Measurements from ENCODE around the gene AARSD1.

DNA sequence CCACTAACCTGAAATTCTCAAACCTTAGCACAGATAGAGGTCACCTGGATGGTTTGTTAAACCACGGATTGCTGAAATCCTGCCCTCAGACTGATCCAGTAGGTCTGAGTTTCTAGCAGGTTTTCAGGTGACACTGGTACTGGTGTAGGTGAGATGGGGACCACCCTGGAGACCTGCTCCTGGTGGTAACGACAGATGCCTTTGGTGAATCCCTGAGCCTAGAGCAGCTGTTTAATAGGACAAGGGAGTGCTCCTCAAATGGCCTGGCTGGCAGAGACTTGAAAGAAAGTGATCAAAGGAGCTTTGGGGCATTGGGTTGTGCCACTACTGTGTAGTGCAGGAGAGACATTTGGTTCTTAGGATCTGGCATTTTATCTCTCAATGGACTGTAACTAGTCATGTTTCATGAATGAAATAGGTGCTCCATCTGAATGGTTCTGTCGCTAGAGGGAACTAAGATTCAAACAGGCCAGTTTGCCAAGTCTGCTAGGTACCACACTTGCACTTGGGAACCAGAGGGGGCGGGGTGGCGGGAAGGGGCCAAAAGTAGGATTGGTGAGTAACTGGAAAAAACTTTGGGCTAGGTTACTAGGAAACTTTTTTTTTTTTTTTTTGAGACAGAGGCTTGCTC is 39.4 kb upstream of the AARSD1 start:
- TF ChIP-seq, protein P1, sequence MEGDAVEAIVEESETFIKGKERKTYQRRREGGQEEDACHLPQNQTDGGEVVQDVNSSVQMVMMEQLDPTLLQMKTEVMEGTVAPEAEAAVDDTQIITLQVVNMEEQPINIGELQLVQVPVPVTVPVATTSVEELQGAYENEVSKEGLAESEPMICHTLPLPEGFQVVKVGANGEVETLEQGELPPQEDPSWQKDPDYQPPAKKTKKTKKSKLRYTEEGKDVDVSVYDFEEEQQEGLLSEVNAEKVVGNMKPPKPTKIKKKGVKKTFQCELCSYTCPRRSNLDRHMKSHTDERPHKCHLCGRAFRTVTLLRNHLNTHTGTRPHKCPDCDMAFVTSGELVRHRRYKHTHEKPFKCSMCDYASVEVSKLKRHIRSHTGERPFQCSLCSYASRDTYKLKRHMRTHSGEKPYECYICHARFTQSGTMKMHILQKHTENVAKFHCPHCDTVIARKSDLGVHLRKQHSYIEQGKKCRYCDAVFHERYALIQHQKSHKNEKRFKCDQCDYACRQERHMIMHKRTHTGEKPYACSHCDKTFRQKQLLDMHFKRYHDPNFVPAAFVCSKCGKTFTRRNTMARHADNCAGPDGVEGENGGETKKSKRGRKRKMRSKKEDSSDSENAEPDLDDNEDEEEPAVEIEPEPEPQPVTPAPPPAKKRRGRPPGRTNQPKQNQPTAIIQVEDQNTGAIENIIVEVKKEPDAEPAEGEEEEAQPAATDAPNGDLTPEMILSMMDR (IDR thresholded peaks at IDR 0.05), result 0 out of 2 replicates have a peak, but pooled peaks have one; percentile 8
- no peak for TF ChIP-seq ZFX (IDR thresholded peaks at IDR 0.05; ENCODE audit: borderline replicate concordance)

Measured in 22Rv1 (cell line).